Measurements from ENCODE around the gene ZNF207. TPM values are rescaled to one million over a fixed set of nuclear protein-coding genes. Genes with fewer than 3 reads are reported as not detected.
"Not testable (repeated sequence)": the region's sequence is repeated elsewhere in the genome, so short reads cannot be mapped to it uniquely, and the experiment has no call there.

ZNF207 gene
- total RNA-seq, 2 experiments from 2014 or later: 271 to 292 TPM

DNA sequence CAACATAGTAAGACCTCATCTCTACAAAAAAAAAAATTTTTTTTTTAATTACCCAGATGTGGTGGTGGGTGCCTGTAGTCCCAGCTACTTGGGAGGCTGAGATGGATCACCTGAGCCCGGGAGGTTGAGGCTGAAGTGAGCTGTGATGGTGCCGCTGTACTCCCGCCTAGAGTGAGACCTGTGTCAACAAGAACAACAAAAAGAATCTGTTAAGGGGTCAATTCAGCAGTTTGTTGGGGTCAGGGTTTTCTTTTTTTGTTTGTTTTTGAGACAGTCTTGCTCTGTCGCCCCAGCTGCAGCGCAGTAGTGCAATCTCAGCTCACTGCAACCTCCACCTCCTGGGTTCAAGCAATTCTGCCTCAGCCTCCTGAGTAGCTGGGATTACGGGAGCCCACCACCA lies 29.9 kb upstream of the ZNF207 start:
- not testable (repeated sequence) for H3K9me3 Mint-ChIP-seq (ENCODE audit: low read depth); DNase-seq; ATAC-seq; H3K4me3 Mint-ChIP-seq; H3K36me3 Mint-ChIP-seq; H3K27ac Mint-ChIP-seq
- CTCF ChIA-PET: interaction anchor here (0.8 to 3.7 kb wide), 16 partner anchors 9 to 181 kb away, joined by 3 to 42 read pairs (median 5); partner anchors contain the start of gene RHOT1
- peaks cover 31% of the 10 kb centered on the region for H3K4me1 Mint-ChIP-seq
- H3K27me3 Mint-ChIP-seq: peaks cover 19% of the 10 kb centered on the region

DNA sequence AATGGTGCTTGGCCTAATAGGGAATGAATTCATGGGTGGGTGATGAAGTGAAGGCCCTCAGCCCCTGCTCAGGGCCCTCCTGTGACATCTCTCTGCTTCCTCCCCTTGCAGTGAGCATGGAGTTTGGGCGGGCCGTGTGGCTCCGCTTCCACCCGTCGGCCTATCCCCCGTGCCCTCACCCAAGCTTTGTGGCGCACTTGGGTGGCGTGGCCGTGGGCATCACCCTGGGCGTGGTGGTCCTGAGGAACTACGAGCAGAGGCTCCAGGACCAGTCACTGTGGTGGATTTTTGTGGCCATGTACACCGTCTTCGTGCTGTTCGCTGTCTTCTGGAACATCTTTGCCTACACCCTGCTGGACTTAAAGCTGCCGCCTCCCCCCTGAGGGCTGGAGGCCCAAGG lies 29.1 kb upstream of the ZNF207 start:
- no peak for DNase-seq
- CTCF ChIA-PET: interaction anchor here (0.6 to 3.7 kb wide), 7 partner anchors 8 to 182 kb away, joined by 3 to 42 read pairs (median 5); partner anchors contain the start of gene RHOT1
- no peaks in the 10 kb centered on the region for H3K36me3 Mint-ChIP-seq
- no peak for ATAC-seq
- H3K27ac Mint-ChIP-seq: no peak overlapping the region
- H3K4me3 Mint-ChIP-seq: no peak overlapping the region
- H3K27me3 Mint-ChIP-seq: peaks cover 13% of the 10 kb centered on the region
- peaks cover 31% of the 10 kb centered on the region for H3K4me1 Mint-ChIP-seq
- no peaks in the 10 kb centered on the region for H3K9me3 Mint-ChIP-seq (ENCODE audit: low read depth)

DNA sequence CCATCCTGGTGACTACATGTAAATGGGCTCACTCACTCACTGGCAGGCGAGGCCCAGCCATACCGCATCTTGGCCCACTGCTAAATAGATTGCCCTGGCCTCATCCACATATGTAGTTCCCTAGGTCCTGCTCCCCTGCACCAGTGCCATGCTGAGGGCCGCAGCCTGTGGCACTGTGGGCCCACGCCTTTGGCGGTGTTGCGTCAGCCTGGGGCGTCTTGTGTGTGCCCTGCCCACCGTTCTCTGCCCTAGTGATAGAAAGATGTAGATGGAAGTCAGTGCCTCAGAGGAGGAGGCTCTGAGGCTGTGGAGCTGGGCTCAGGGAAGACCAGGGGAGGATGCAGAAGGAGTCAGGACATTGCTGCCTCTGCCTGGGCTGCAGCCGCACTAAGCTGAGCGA lies 26.9 kb upstream of the ZNF207 start:
- Mint-ChIP-seq H3K4me3 (no peak overlapping the region), H3K27ac (peak overlapping the region; percentile 12)

GRCh38 chr17:32323811-32324491 lies 26.0 kb upstream of the ZNF207 start:
- peak overlapping the region; percentile 70 for H3K27ac Mint-ChIP-seq
- CTCF ChIA-PET: interaction anchor here (0.8 to 2.3 kb wide), 11 partner anchors 9 to 317 kb away, joined by 3 to 12 read pairs (median 4); partner anchors contain the start of genes LRRC37B and PSMD11
- no peaks in the 10 kb centered on the region for H3K27me3 Mint-ChIP-seq
- peak overlapping the region; percentile 35 for H3K4me3 Mint-ChIP-seq
- no peaks in the 10 kb centered on the region for H3K9me3 Mint-ChIP-seq (ENCODE audit: low read depth)
- DNase-seq: peak; percentile 62
- peaks cover 40% of the 10 kb centered on the region for H3K4me1 Mint-ChIP-seq
- no peaks in the 10 kb centered on the region for H3K36me3 Mint-ChIP-seq
- ATAC-seq: peak; percentile 73

More for the DNA sequence above, 26.9 kb upstream of the ZNF207 start:
- ATAC-seq: no peak
- Mint-ChIP-seq H3K9me3 (ENCODE audit: low read depth) (no peaks in the 10 kb centered on the region), H3K27me3 (peaks cover 2% of the 10 kb centered on the region), H3K36me3 (no peaks in the 10 kb centered on the region), H3K4me1 (peaks cover 37% of the 10 kb centered on the region)
- no peak for DNase-seq
- CTCF ChIA-PET: interaction anchor here (1.1 to 2.3 kb wide), 8 partner anchors 12 to 316 kb away, joined by 3 to 12 read pairs (median 5); partner anchors contain the start of genes LRRC37B and PSMD11

- ATAC-seq: no peak
- Mint-ChIP-seq H3K27ac (no peak overlapping the region), H3K4me1 (peaks cover 63% of the 10 kb centered on the region), H3K9me3 (ENCODE audit: low read depth) (no peaks in the 10 kb centered on the region), H3K36me3 (peaks cover 5% of the 10 kb centered on the region), H3K4me3 (no peak overlapping the region), H3K27me3 (no peaks in the 10 kb centered on the region)
- CTCF ChIA-PET: interaction anchor here (2.5 kb wide), 1 partner anchor 8 kb away, joined by 16 read pairs; no protein-coding TSS in a partner anchor
- no peak for DNase-seq
Measured at GRCh38 chr17:32327911-32328310, 22.0 kb upstream of the ZNF207 start.

DNA sequence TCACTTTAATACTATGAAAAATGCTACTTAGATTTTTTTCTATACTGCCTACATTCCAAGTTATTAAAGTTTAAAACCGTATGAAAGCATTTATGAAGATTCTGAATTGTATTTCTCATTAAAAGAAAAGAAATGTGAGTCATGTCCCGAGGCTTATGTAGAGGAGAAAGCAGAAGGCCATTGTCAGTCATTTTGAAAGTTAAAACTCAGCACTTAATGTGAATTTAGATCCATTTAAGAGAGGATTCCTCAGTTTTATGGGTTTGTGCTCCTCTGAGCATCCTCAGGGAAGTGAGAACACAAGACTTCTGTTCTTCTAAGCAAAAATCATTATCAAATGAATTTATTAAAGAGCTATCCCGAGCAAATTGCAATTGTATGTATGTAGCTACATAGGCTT lies 19.8 kb upstream of the ZNF207 start:
- Mint-ChIP-seq H3K4me1 (peaks cover 50% of the 10 kb centered on the region), H3K9me3 (ENCODE audit: low read depth) (no peaks in the 10 kb centered on the region), H3K4me3 (no peak overlapping the region), H3K27ac (peak overlapping the region; percentile 84), H3K36me3 (peaks cover 19% of the 10 kb centered on the region), H3K27me3 (no peaks in the 10 kb centered on the region)
- DNase-seq: no peak
- CTCF ChIA-PET: interaction anchor here (1.9 to 2.8 kb wide), 4 partner anchors 10 to 77 kb away, joined by 8 to 20 read pairs (median 16); no protein-coding TSS in a partner anchor
- no peak for ATAC-seq

DNA sequence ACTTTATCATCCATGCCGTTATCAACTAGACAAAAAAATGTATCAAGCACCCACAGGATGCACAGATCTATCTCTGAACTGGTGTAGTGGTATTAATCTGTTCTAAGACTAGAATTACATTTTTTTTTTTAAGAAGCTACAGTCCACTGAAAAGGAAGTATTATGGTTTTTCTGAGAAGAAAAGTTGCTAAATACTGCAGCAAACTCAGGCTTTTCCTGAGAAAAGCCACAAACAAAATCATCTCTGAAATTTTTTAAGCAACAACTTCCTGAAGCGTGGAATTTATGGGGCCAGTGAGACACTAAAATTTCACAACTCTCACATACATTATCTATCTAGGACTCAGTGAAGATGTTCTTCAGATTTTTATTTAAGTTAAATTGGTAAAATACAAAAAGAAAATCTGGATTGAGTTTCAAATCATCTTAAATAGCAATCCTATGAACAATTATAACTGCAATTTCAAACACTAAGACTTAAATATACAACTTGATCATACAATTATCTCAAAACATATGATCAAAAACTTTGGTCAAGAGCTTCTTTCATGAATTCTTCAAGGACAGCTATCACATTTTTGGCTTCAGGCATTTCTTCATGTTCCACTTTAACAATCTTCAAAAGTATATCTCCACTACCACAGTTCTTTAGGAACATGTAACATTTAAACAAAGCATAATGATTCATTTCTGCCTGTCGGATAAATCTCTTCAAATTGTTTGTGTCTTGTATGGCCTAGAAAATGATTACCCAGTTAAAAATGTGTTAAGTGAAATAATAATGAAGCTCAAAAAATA lies 18.5 kb upstream of the ZNF207 start:
- H3K27me3 Mint-ChIP-seq: no peaks in the 10 kb centered on the region
- no peak for DNase-seq
- CTCF ChIA-PET: interaction anchor here (1.2 to 2.8 kb wide), 8 partner anchors 9 to 324 kb away, joined by 3 to 20 read pairs (median 6); partner anchors contain the start of genes LRRC37B and PSMD11
- peaks cover 29% of the 10 kb centered on the region for H3K36me3 Mint-ChIP-seq
- H3K27ac Mint-ChIP-seq: peak overlapping the region; percentile 84
- no peaks in the 10 kb centered on the region for H3K9me3 Mint-ChIP-seq (ENCODE audit: low read depth)
- peaks cover 51% of the 10 kb centered on the region for H3K4me1 Mint-ChIP-seq
- H3K4me3 Mint-ChIP-seq: peak overlapping the region; percentile 48
- peak; percentile 90 for ATAC-seq

DNA sequence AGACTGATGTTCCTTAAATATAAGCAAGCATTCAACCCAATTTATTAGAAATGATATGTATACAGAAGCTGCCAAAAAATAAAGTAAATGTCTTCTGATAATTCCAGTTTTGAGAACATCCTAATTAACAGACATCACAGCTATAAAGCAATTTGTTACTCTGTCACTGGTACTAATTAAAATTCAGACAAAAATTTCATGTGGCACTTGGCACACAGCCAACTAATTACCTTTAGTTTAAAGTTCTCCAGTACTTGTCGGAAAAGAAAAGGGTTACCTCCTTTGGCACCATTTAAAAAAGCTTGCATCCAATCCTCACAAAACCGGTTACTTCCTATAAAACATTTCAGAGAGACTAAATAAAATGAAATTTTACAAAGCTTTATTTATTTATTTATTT lies 16.8 kb upstream of the ZNF207 start:
- no peak for DNase-seq
- H3K27ac Mint-ChIP-seq: peak overlapping the region; percentile 15
- peaks cover 39% of the 10 kb centered on the region for H3K4me1 Mint-ChIP-seq
- no peaks in the 10 kb centered on the region for H3K27me3 Mint-ChIP-seq
- no peak for ATAC-seq
- H3K36me3 Mint-ChIP-seq: peaks cover 36% of the 10 kb centered on the region
- CTCF ChIA-PET: interaction anchor here (0.9 to 1.5 kb wide), 4 partner anchors 9 to 80 kb away, joined by 3 to 4 read pairs (median 4); partner anchors contain the start of gene C17orf75
- no peaks in the 10 kb centered on the region for H3K9me3 Mint-ChIP-seq (ENCODE audit: low read depth)
- H3K4me3 Mint-ChIP-seq: no peak overlapping the region

- ATAC-seq (no peak), DNase-seq (no peak)
- H3K36me3 Mint-ChIP-seq: peaks cover 44% of the 10 kb centered on the region
- H3K27ac Mint-ChIP-seq: no peak overlapping the region
- no peaks in the 10 kb centered on the region for H3K9me3 Mint-ChIP-seq (ENCODE audit: low read depth)
- H3K4me3 Mint-ChIP-seq: no peak overlapping the region
- CTCF ChIA-PET: interaction anchor here (1.0 to 2.9 kb wide), 2 partner anchors 11 to 16 kb away, joined by 3 to 10 read pairs; no protein-coding TSS in a partner anchor
- H3K27me3 Mint-ChIP-seq: no peaks in the 10 kb centered on the region
- peaks cover 36% of the 10 kb centered on the region for H3K4me1 Mint-ChIP-seq
Measured at GRCh38 chr17:32335046-32335445, 14.9 kb upstream of the ZNF207 start.

GRCh38 chr17:32335687-32336086 lies 14.3 kb upstream of the ZNF207 start:
- Mint-ChIP-seq H3K27ac (no peak overlapping the region), H3K27me3 (no peaks in the 10 kb centered on the region), H3K4me3 (no peak overlapping the region), H3K36me3 (peaks cover 44% of the 10 kb centered on the region), H3K4me1 (peaks cover 33% of the 10 kb centered on the region), H3K9me3 (ENCODE audit: low read depth) (no peaks in the 10 kb centered on the region)
- ATAC-seq (no peak), DNase-seq (no peak)
- CTCF ChIA-PET: interaction anchor here (1.0 to 2.9 kb wide), 2 partner anchors 12 to 16 kb away, joined by 3 to 10 read pairs; no protein-coding TSS in a partner anchor

DNA sequence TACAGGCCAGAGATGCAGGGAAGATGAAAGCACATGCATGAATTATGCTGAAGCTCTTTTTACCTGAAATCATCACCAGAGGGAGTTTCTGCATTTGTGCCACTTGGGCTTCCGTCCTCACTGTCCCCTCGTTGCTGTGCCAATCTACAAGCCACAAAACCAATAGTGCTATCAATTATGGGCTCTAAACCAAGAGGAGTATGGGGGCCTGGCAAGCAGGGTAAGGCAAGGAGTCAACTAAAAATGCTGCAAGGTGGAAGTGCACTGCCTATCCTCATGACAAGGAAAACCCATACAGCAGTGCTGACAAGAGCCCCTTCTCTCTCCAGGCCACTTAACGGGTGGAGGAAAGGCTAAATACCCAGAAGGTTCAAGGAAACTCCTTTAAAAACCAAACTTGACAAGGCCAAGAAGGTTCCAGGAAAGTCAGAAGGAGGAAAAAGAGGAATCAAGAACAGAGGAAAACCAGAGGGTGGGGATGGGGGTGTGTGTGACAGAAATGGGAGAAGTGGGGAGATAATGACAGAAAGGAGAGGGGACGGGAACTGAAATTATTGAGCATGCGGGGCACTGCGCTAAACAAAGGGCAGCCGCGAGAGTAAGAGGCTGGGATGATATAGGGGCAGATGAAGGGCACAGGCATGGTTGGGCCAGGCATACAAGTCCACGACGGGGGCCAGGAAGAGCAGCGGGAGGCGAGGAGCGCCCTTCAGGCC lies 8.7 kb upstream of the ZNF207 start:
- H3K9me3 Mint-ChIP-seq (ENCODE audit: low read depth): no peaks in the 10 kb centered on the region
- DNase-seq: peak; percentile 78
- peak overlapping the region; percentile 98 for H3K4me3 Mint-ChIP-seq
- peaks cover 17% of the 10 kb centered on the region for H3K36me3 Mint-ChIP-seq
- ATAC-seq: peak; percentile 38
- peak overlapping the region; percentile 88 for H3K27ac Mint-ChIP-seq
- peaks cover 34% of the 10 kb centered on the region for H3K4me1 Mint-ChIP-seq
- H3K27me3 Mint-ChIP-seq: no peaks in the 10 kb centered on the region
- CTCF ChIA-PET: interaction anchor here (0.6 to 2.3 kb wide), 10 partner anchors 8 to 121 kb away, joined by 3 to 20 read pairs (median 4); partner anchors contain the start of gene PSMD11

DNA sequence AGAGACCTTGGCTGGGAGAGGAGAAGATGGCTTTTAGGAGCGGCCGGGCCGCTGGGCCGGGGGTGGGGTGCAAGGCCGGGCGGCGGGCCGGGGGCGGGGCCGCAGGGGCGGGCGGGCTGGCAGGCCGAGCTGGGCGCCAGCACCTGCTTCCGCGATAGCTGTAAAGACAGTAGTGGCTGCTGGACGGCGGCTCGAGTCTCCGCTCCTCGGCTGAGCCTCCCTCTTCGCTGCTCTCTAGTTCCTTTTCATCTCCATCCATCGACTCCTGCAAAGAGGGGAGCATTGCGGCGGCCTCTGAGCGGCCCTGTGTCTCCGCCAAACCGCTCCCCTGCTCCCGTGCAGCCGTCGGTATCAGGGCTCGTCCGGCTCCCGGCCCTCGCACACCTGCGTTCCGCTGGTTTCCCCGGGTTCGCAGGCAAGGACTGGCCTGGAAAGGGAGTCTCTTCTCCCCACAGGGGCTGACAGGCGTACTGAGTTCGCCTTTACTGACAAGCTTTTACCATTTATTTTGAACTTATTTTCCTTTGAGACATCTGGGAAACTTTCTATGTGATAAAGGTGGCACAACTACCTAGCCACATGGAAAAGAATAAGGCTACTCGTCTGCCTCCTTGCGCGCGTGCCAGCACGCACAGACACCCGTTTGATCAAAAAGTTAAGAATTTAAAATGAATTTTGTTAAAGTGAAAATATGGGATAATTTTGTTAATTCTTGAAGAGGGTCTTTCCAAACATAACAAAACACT lies 7.9 kb upstream of the ZNF207 start, which contains the start of gene C17orf75:
Gene C17orf75, minus strand, starts transcription at position 317 of the 746 bp plus-strand sequence. Its CDS starts 34 bp downstream, at position 283.
- Mint-ChIP-seq H3K27me3 (no peaks in the 10 kb centered on the region), H3K4me3 (peak within 1 kb of the TSS; percentile 98), H3K4me1 (peaks cover 34% of the 10 kb centered on the region), H3K9me3 (ENCODE audit: low read depth) (no peaks in the 10 kb centered on the region), H3K27ac (peak within 1 kb of the TSS; percentile 88), H3K36me3 (peaks cover 13% of the 10 kb centered on the region)
- ATAC-seq (peak; percentile 89), DNase-seq (peak; percentile 87)
- CTCF ChIA-PET: interaction anchor here (0.6 to 1.1 kb wide), 3 partner anchors 9 to 102 kb away, joined by 3 read pairs; partner anchors contain the start of gene PSMD11

Measured in activated CD8-positive, alpha-beta memory T cell treated with anti-CD3 and anti-CD28 coated beads, Interleukin-2, amount 10 ng/mL, durations not matched to agents 7 days and 5 days (primary cell).